GM10847 (cell line): ENCODE measurements around the gene CDT1.

Experiments used
- POLR2A ChIP-seq: IDR thresholded peaks from 2 replicates; pipeline ENCODE4 v1.6.1; 2011; ENCODE audit not compliant: insufficient read length; ENCODE audit errors: extremely low read depth

The CDT1 gene

GRCh38 chr16:88777471-88778270, 25.9 kb upstream of the CDT1 start:
- TF ChIP-seq POLR2A: no peak

GRCh38 chr16:88778271-88778525, 25.4 kb upstream of the CDT1 start:
- TF ChIP-seq POLR2A: no peak

- no peak for TF ChIP-seq POLR2A
These were observed 25.0 kb upstream of the CDT1 start for GRCh38 chr16:88778541-88779065.

DNA sequence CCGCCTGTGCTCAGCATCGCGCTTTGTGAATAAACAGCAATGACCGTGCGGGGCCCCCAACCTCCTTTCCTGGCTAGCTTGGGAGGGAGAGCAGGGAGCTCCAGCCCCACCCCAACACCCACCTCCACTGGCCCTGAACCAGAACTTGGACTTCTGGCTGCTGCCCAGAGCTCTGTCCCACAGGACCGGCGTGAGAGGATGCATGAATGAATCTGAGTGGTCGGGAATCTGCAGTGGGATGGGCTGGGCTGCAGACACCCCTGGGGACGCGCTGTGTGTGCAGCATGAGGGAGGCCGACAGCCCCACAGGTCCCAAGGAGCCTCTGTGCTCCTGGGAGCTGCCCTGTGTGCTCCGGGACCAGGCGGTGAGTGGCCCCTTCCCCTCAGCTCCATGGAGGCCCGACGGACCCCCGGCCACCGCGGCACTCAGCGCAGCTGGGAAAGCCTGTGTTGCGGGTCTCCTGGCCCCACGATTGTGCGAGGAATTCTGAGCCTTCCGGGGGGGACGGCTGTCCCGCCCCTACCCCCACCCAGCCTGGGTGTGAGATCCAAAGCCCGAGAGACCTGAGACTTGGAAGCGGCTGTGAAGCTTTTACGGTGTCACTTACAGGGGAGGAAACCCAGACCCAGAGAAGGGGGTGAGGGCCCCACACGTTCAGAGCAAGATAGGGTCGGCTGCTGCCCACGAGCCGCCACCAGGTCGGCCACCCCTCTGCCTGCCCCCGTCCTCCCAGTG, 24.0 kb upstream of the CDT1 start:
- no peak for TF ChIP-seq POLR2A

- no peak for TF ChIP-seq POLR2A
These were observed 23.2 kb upstream of the CDT1 start for GRCh38 chr16:88780142-88781062.

GRCh38 chr16:88781140-88782077, 22.2 kb upstream of the CDT1 start:
- TF ChIP-seq POLR2A: no peak

- TF ChIP-seq POLR2A: no peak
These were observed 20.9 kb upstream of the CDT1 start for GRCh38 chr16:88782454-88783390.

DNA sequence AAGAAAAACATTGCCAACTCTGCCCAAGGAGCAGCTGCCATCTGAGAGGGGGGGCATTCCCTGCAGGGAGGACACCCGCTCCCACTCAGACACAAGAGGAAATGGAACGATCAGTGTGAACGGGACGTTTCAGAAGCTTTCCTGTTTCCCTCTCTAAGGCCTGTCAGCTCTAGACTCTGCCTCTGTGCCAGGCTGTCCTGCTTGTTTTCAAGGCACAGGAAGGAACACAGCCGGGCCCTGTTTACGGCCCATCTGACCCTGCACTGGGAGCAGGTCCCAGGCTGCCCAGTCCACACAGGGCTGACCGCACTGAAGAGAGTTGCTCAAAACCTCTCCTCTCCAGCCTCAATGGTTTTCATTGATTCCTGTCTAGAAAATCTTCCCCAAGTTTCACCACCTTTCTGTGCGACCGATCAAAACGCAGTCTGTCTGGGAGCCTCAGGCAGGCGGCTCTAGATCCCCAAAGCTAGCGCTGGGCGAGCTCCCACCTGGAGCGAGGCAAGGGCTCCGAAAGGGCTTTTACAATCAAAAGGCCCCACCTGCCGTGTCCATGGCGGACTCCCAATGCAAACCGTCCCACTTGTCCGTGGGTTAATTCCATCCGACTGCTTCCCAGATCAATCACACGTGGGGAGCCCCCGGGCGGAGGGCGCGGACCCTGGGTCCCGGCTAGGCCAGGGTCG, 20.1 kb upstream of the CDT1 start:
- TF ChIP-seq POLR2A: no peak

GRCh38 chr16:88784074-88784855, 19.3 kb upstream of the CDT1 start:
- no peak for TF ChIP-seq POLR2A

- no peak for TF ChIP-seq POLR2A
These were observed 18.8 kb upstream of the CDT1 start for GRCh38 chr16:88784856-88785105.

- TF ChIP-seq POLR2A: peak; percentile 92
These were observed 18.3 kb upstream of the CDT1 start, which contains the start of gene PIEZO1 for GRCh38 chr16:88785106-88785924. Gene PIEZO1, minus strand, starts transcription at chr16:88785220. Its CDS starts 256 bp downstream, at chr16:88784964.
